22Rv1 (cell line): Measurements from ENCODE around the gene DERL2.

ENCODE experiments used
- CTCF ChIP-seq: fragments of 450-650 bp; IDR thresholded peaks from 2 replicates; pipeline ENCODE4 v1.5.1; 2017; ENCODE audit warnings: mild to moderate bottlenecking
- ZFX ChIP-seq: fragments of 450-650 bp; IDR thresholded peaks from 2 replicates; pipeline ENCODE4 v1.6.1; 2017; ENCODE audit warnings: antibody characterized with exemption, borderline replicate concordance

- TF ChIP-seq CTCF = no peak
- TF ChIP-seq ZFX = no peak
Measured at GRCh38 chr17:5516060-5516792, 30.2 kb upstream of the DERL2 start.
